Hematopoietic multipotent progenitor cell treated with erythropoietin and hydrocortisone succinate and interleukin-3 and kit ligand, for 17 days (in vitro differentiated cells): ENCODE results near the gene NELFA.

Source experiments
- DNase-seq: peaks from one replicate; pipeline ENCODE4 v3.0.0-alpha.2; 2015; ENCODE audit warnings: low spot score

The NELFA gene

GRCh38 chr4:1964971-1965370 is 43.8 kb downstream of the NELFA start:
- DNase-seq: no peak

- no peak for DNase-seq
These were observed 44.3 kb downstream of the NELFA start for GRCh38 chr4:1964443-1964842.

- no peak for DNase-seq
These were observed 45.8 kb downstream of the NELFA start for GRCh38 chr4:1962980-1963379.

GRCh38 chr4:1961563-1961962 is 47.2 kb downstream of the NELFA start:
- no peak for DNase-seq

GRCh38 chr4:1961038-1961437 is 47.7 kb downstream of the NELFA start:
- DNase-seq: no peak

- DNase-seq: no peak
These were observed 48.5 kb downstream of the NELFA start for GRCh38 chr4:1960170-1960825.

GRCh38 chr4:1959104-1959384 is 49.7 kb downstream of the NELFA start:
- no peak for DNase-seq

GRCh38 chr4:1958276-1959103 is 50.3 kb downstream of the NELFA start:
- no peak for DNase-seq

GRCh38 chr4:1956631-1957030 is 52.1 kb downstream of the NELFA start:
- DNase-seq: no peak

GRCh38 chr4:1953335-1953734 is 55.4 kb downstream of the NELFA start:
- DNase-seq: no peak

GRCh38 chr4:1952719-1953118 is 56.1 kb downstream of the NELFA start:
- DNase-seq: no peak

- no peak for DNase-seq
These were observed 56.6 kb downstream of the NELFA start for GRCh38 chr4:1952058-1952700.

- DNase-seq: no peak
These were observed 58.4 kb downstream of the NELFA start for GRCh38 chr4:1950369-1950768.

- no peak for DNase-seq
These were observed 59.8 kb downstream of the NELFA start for GRCh38 chr4:1948892-1949436.

GRCh38 chr4:1948232-1948631 is 60.5 kb downstream of the NELFA start:
- DNase-seq: no peak

GRCh38 chr4:1945912-1946311 is 62.9 kb downstream of the NELFA start:
- no peak for DNase-seq

GRCh38 chr4:1945124-1945895 is 63.5 kb downstream of the NELFA start:
- no peak for DNase-seq

- DNase-seq: no peak
These were observed 64.8 kb downstream of the NELFA start for GRCh38 chr4:1943928-1944327.

GRCh38 chr4:1940566-1940965 is 68.2 kb downstream of the NELFA start:
- DNase-seq: no peak

- DNase-seq: no peak
These were observed 68.9 kb downstream of the NELFA start for GRCh38 chr4:1939664-1940509.

GRCh38 chr4:1938027-1938426 is 70.7 kb downstream of the NELFA start:
- no peak for DNase-seq
